CD4-positive, alpha-beta T cell (primary cell): ENCODE data around the gene HHIP. TPM values are rescaled to one million over a fixed set of nuclear protein-coding genes. Genes with fewer than 3 reads are reported as not detected.

Source experiments
- ATAC-seq: fragments of 200-7000 bp; cut with Tn5 transposase; one replicate; pipeline ENCODE4 v1.10.0; 2022; ENCODE audit warnings: mild to moderate bottlenecking; ENCODE audit not compliant: poor library complexity
- CTCF ChIA-PET: fragments of 350-600 bp; sonication (Branson Sonifier 250); formaldehyde crosslinking; loops from one replicate; lab custom pipeline; 2021; ENCODE audit warnings: antibody characterized with exemption, inconsistent platforms; lab: Charles Lee
- POLR2A ChIA-PET: fragments of 350-600 bp; sonication (Branson Sonifier 250); formaldehyde crosslinking; loops from one replicate; lab custom pipeline; 2021; ENCODE audit warnings: antibody characterized with exemption, inconsistent platforms; lab: Charles Lee
- DNase-seq, 14 experiments: peaks; one replicate each; pipeline ENCODE4 v3.0.0-alpha.2; 2013 to 2020; ENCODE audit warnings: mixed read lengths in 2 of 14
- H3K27ac ChIP-seq, 2 donors: one replicate each; pipeline versions ENCODE4 v1.5.1 to v1.7.0; 2013; ENCODE audit warnings: low read length in 2 of 2, low read depth in 1 of 2, mild to moderate bottlenecking in 1 of 2
- H3K27me3 ChIP-seq, 2 experiments: 1 replicate in 1 of 2; 2 replicates in 1 of 2; pipeline versions ENCODE4 v1.6.1 to v1.7.0; 2013; ENCODE audit warnings: low read length in 2 of 2, control low read depth in 1 of 2, mild to moderate bottlenecking in 1 of 2, moderate library complexity in 1 of 2; ENCODE audit not compliant: insufficient read depth in 2 of 2, control insufficient read depth in 1 of 2
- H3K36me3 ChIP-seq: one replicate; pipeline ENCODE4 v1.6.1; 2013; ENCODE audit warnings: low read length, control low read depth; ENCODE audit not compliant: insufficient read depth
- H3K4me1 ChIP-seq: one replicate; pipeline ENCODE4 v1.6.1; 2013; ENCODE audit warnings: low read length, control low read depth; ENCODE audit not compliant: insufficient read depth
- H3K4me3 ChIP-seq: one replicate; pipeline ENCODE4 v1.5.1; 2013; ENCODE audit warnings: mild to moderate bottlenecking, low read length, moderate library complexity
- H3K9me3 ChIP-seq, 2 experiments: 1 replicate in 1 of 2; 2 replicates in 1 of 2; pipeline versions ENCODE4 v1.6.1 to v1.7.0; 2013; ENCODE audit warnings: low read length in 2 of 2, mild to moderate bottlenecking in 2 of 2, control low read depth in 1 of 2, moderate library complexity in 1 of 2; ENCODE audit not compliant: control insufficient read depth in 1 of 2, insufficient read depth in 1 of 2
- H3K27ac Mint-ChIP-seq: one replicate; pipeline ENCODE4 v1.8.0; 2020; ENCODE audit warnings: mixed read lengths
- H3K27me3 Mint-ChIP-seq: one replicate; pipeline ENCODE4 v1.8.0; 2021; ENCODE audit warnings: mixed read lengths
- H3K36me3 Mint-ChIP-seq: one replicate; pipeline ENCODE4 v1.8.0; 2021; ENCODE audit warnings: low read depth, mixed read lengths
- H3K4me1 Mint-ChIP-seq: one replicate; pipeline ENCODE4 v1.8.0; 2021; ENCODE audit warnings: low read depth, mixed read lengths
- H3K4me3 Mint-ChIP-seq: one replicate; pipeline ENCODE4 v1.8.0; 2020; ENCODE audit warnings: mild to moderate bottlenecking, mixed read lengths
- H3K9me3 Mint-ChIP-seq: one replicate; pipeline ENCODE4 v1.8.0; 2020; ENCODE audit warnings: mixed read lengths
- intact Hi-C, 2 experiments: fragments of 100-400 bp; cut with DNase I in 1 of 2; cut with micrococcal nuclease in 1 of 2; formaldehyde crosslinking; loops; one replicate each; pipeline versions ENCODE4 v1.15.1 to v1.9.0; 2023 to 2025; cut with DNase I, micrococcal nuclease
- total RNA-seq, 174 experiments: library from RNA in 2 of 174; stranded (reverse) in 2 of 174; gene quantifications; one replicate each; pipeline ENCODE4 v1.2.3 and lab custom pipeline; 2021 to 2026
- TF ChIP-seq, protein P1 (sequence below): fragments of 200-600 bp; IDR thresholded peaks from one replicate; pipeline ENCODE4 v1.8.0; 2022; ENCODE audit warnings: antibody characterized with exemption, mild to moderate bottlenecking

The HHIP gene
- total RNA-seq, 2 experiments from 2014 or later = not detected

DNA sequence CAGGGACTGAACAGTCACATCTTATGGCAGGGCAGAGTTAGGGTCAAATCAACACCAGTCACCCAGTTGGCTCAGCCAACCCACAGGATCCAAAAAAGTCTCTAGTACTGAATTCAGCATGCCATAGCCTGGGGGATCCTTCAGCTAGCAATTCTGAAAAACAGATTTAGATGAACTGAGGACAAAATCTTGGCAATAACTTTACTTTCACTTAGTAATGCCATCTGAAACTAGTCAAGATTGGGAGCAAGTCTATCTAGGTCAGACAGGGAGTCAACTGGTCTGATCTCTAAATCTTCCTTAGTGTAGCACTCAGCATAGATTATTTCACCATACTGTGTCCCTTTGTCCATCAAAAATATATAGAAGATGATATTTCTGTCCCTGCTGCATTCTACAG, 76.0 kb downstream of the HHIP start:
- Histone ChIP-seq H3K4me3 (no peak overlapping the region), H3K27ac (no peak overlapping the region), H3K9me3 (no peaks in the 10 kb centered on the region), H3K27me3 (no peaks in the 10 kb centered on the region), H3K4me1 (no peaks in the 10 kb centered on the region), H3K36me3 (no peaks in the 10 kb centered on the region)
- H3K4me3 Mint-ChIP-seq = no peak overlapping the region
- TF ChIP-seq, protein P1, sequence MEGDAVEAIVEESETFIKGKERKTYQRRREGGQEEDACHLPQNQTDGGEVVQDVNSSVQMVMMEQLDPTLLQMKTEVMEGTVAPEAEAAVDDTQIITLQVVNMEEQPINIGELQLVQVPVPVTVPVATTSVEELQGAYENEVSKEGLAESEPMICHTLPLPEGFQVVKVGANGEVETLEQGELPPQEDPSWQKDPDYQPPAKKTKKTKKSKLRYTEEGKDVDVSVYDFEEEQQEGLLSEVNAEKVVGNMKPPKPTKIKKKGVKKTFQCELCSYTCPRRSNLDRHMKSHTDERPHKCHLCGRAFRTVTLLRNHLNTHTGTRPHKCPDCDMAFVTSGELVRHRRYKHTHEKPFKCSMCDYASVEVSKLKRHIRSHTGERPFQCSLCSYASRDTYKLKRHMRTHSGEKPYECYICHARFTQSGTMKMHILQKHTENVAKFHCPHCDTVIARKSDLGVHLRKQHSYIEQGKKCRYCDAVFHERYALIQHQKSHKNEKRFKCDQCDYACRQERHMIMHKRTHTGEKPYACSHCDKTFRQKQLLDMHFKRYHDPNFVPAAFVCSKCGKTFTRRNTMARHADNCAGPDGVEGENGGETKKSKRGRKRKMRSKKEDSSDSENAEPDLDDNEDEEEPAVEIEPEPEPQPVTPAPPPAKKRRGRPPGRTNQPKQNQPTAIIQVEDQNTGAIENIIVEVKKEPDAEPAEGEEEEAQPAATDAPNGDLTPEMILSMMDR = no peak
- ChIA-PET CTCF (no interaction called here), POLR2A (no interaction called here)
- no peaks in the 10 kb centered on the region for H3K9me3 Mint-ChIP-seq
- no peaks in the 10 kb centered on the region for H3K36me3 Mint-ChIP-seq
- ATAC-seq (no peak), DNase-seq (no peak)
- no peak overlapping the region for H3K27ac Mint-ChIP-seq
- H3K4me1 Mint-ChIP-seq = no peaks in the 10 kb centered on the region
- intact Hi-C loops = no loop called here
- H3K27me3 Mint-ChIP-seq = no peaks in the 10 kb centered on the region

DNA sequence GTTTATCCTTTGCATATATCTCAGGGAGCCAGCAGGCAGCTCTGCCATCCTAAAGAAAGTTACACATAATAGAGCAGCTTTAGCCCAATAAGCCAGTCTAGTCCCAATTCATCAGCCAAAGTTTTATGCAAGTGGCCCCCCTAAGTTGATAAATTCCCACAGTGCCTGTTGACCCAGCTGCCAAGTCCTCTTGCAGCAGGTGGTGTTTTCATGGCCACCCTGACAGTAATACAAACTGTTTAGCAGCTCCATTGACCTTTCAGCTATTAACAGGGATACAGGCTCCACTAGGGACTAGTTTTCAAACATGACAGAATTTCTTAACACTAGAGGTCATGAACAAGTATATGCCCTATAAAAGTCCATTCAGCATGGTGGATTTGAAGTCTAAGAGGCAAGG, 77.5 kb downstream of the HHIP start:
- Histone ChIP-seq H3K4me1 (no peaks in the 10 kb centered on the region), H3K27me3 (no peaks in the 10 kb centered on the region), H3K27ac (no peak overlapping the region), H3K36me3 (no peaks in the 10 kb centered on the region), H3K4me3 (no peak overlapping the region), H3K9me3 (no peaks in the 10 kb centered on the region)
- POLR2A ChIA-PET = no interaction called here
- intact Hi-C loops = no loop called here
- Mint-ChIP-seq H3K27ac (no peak overlapping the region), H3K36me3 (no peaks in the 10 kb centered on the region), H3K4me3 (no peak overlapping the region), H3K4me1 (no peaks in the 10 kb centered on the region), H3K9me3 (no peaks in the 10 kb centered on the region), H3K27me3 (no peaks in the 10 kb centered on the region)
- TF ChIP-seq, protein P1 = no peak
- ATAC-seq = no peak
- no peak for DNase-seq
- CTCF ChIA-PET = no interaction called here

DNA sequence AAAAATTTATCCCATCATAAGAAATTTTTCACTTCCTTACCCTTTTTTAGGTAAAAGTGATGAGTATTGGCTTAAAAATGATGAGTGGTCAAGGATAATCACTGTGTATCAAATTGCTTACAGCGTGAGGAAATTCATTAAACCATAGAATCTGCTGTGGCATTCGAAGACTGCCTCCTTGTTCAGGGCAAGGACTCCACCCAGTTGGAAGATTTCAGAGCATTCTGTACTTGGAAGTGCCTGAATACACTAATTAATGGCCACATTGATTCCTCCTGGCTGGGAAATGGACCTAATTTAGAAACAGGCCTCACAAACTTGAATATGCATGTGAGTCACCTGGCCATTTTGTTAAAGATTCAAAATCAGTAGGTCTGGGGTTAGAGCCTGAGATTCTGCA, 83.2 kb downstream of the HHIP start:
- Histone ChIP-seq H3K27ac (no peak overlapping the region), H3K4me1 (no peaks in the 10 kb centered on the region), H3K9me3 (no peaks in the 10 kb centered on the region), H3K4me3 (no peak overlapping the region), H3K36me3 (no peaks in the 10 kb centered on the region), H3K27me3 (no peaks in the 10 kb centered on the region)
- Mint-ChIP-seq H3K36me3 (no peaks in the 10 kb centered on the region), H3K4me1 (no peaks in the 10 kb centered on the region), H3K9me3 (no peaks in the 10 kb centered on the region), H3K27ac (no peak overlapping the region), H3K27me3 (no peaks in the 10 kb centered on the region), H3K4me3 (no peak overlapping the region)
- no peak for ATAC-seq
- intact Hi-C loops = no loop called here
- ChIA-PET CTCF (no interaction called here), POLR2A (no interaction called here)
- TF ChIP-seq, protein P1 = no peak
- DNase-seq = no peak
